K562 (cell line): ENCODE measurements around the gene RPLP2. TPM values are rescaled to one million over a fixed set of nuclear protein-coding genes. Genes with fewer than 3 reads are reported as not detected.

ENCODE experiments used
- ARID1B ChIP-seq: fragments of 450-650 bp; IDR thresholded peaks from 2 replicates; pipeline ENCODE4 v1.6.1; 2016; ENCODE audit warnings: antibody characterized with exemption, mild to moderate bottlenecking, inconsistent platforms
- NCOA4 ChIP-seq: fragments of 450-650 bp; IDR thresholded peaks from 2 replicates; pipeline ENCODE4 v1.6.1; 2018; ENCODE audit warnings: mild to moderate bottlenecking; ENCODE audit not compliant: partially characterized antibody
- REST ChIP-seq, 2 experiments: fragments of 450-650 bp; formaldehyde crosslinking in 1 of 2; IDR thresholded peaks; 2 replicates each; pipeline versions ENCODE4 v1.4.0 to v1.6.1; 2014 to 2020; ENCODE audit warnings: mild to moderate bottlenecking in 2 of 2, borderline replicate concordance in 1 of 2, low read depth in 1 of 2
- SMAD2 ChIP-seq: fragments of 150-350 bp; IDR thresholded peaks from 2 replicates; pipeline ENCODE4 v1.6.1; 2014; ENCODE audit warnings: low read depth, mild to moderate bottlenecking, low read length
- SMC3 ChIP-seq: conservative IDR thresholded peaks from 2 replicates; pipeline ENCODE4 v1.6.1; 2011; ENCODE audit warnings: low read depth, low read length, improper control_type of control experiment; ENCODE audit not compliant: insufficient read depth
- SOX6 ChIP-seq: fragments of 450-650 bp; IDR thresholded peaks from 2 replicates; pipeline ENCODE4 v1.6.1; 2014; ENCODE audit warnings: mild to moderate bottlenecking
- TFAP4 ChIP-seq: sonication (generic); formaldehyde crosslinking; IDR thresholded peaks from 2 replicates; pipeline ENCODE4 v1.8.0; 2022; ENCODE audit warnings: missing genetic modification reagents, mild to moderate bottlenecking, moderate library complexity, borderline replicate concordance
- TSHZ1 ChIP-seq: fragments of 250-450 bp; sonication (Bioruptor Pico); IDR thresholded peaks from 2 replicates; pipeline ENCODE4 v1.4.0; 2020; ENCODE audit warnings: mild to moderate bottlenecking, moderate library complexity
- polyA plus RNA-seq, 8 experiments: library from polyadenylated mRNA; depleted of rRNA in 4 of 8; stranded (reverse) in 5 of 8; unstranded in 3 of 8; fragments of >200 nt; fragmentation: Nextera tagmentation in 2 of 8; fragmentation: Illumina TruSeq in 1 of 8; extraction: Ambion mirVana in 2 of 8; extraction: Trizol in 1 of 8; gene quantifications; 2 replicates each; pipeline versions ENCODE4 v1.2.1 to v1.2.3, GENCODE V29; 2011 to 2014; ENCODE audit warnings: inconsistent platforms in 1 of 8, missing spikeins in 1 of 8
- total RNA-seq, 7 experiments: library from RNA; depleted of rRNA in 6 of 7; stranded (reverse); fragments of >200 nt in 6 of 7; fragmentation: Illumina TruSeq in 2 of 7; extraction: Trizol in 2 of 7; gene quantifications; 2 replicates each; pipeline versions ENCODE4 v1.2.1 to v1.2.3, GENCODE V29; 2011 to 2021; ENCODE audit warnings: low replicate concordance in 1 of 7
- TF ChIP-seq, protein P1 (sequence below): fragments of 250-450 bp; sonication (Bioruptor Pico); IDR thresholded peaks from 2 replicates; pipeline ENCODE4 v1.4.0; 2020; ENCODE audit warnings: mild to moderate bottlenecking, moderate library complexity, borderline replicate concordance

The RPLP2 gene
- total and polyA plus RNA-seq, 9 of the 15 experiments (the other 6 are each of a cell fraction or from before 2014, with no cell fraction given), result 528 to 3,807 (median 1,633) TPM

- TF ChIP-seq TSHZ1 (CRISPR knock-in tag) (no peak), SOX6 (no peak), NCOA4 (no peak), SMC3 (peak; percentile 28; the same call in 1 of the 2 replicates), REST (IDR thresholded peaks at IDR 0.05; ENCODE audit: borderline replicate concordance) (peak; percentile 26; the same call in 1 of the 2 replicates), REST (CRISPR knock-in tag; IDR thresholded peaks at IDR 0.05; ENCODE audit: low read depth) (no peak), ARID1B (no peak), TFAP4 (CRISPR knock-in tag) (0 out of 2 replicates have a peak, but pooled peaks have one; percentile 24), SMAD2 (no peak)
- TF ChIP-seq, protein P1, sequence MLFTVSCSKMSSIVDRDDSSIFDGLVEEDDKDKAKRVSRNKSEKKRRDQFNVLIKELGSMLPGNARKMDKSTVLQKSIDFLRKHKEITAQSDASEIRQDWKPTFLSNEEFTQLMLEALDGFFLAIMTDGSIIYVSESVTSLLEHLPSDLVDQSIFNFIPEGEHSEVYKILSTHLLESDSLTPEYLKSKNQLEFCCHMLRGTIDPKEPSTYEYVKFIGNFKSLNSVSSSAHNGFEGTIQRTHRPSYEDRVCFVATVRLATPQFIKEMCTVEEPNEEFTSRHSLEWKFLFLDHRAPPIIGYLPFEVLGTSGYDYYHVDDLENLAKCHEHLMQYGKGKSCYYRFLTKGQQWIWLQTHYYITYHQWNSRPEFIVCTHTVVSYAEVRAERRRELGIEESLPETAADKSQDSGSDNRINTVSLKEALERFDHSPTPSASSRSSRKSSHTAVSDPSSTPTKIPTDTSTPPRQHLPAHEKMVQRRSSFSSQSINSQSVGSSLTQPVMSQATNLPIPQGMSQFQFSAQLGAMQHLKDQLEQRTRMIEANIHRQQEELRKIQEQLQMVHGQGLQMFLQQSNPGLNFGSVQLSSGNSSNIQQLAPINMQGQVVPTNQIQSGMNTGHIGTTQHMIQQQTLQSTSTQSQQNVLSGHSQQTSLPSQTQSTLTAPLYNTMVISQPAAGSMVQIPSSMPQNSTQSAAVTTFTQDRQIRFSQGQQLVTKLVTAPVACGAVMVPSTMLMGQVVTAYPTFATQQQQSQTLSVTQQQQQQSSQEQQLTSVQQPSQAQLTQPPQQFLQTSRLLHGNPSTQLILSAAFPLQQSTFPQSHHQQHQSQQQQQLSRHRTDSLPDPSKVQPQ (CRISPR knock-in tag), result no peak
Measured at GRCh38 chr11:850775-851763, 41.3 kb downstream of the RPLP2 start (continued).
